Epidermal melanocyte (primary cell): Measurements from ENCODE around the gene SHROOM2.

ENCODE experiments used
- DNase-seq: peaks from one replicate; pipeline ENCODE4 v3.0.0; 2011; ENCODE audit warnings: low spot score; ENCODE audit not compliant: insufficient read length

Gene SHROOM2

GRCh38 chrX:9865804-9866472 is 79.7 kb downstream of the SHROOM2 start:
- no peak for DNase-seq

GRCh38 chrX:9866633-9867032 is 80.4 kb downstream of the SHROOM2 start:
- no peak for DNase-seq

GRCh38 chrX:9867226-9867625 is 81.0 kb downstream of the SHROOM2 start:
- no peak for DNase-seq

- DNase-seq, result no peak
Measured at GRCh38 chrX:9867753-9868152, 81.5 kb downstream of the SHROOM2 start.

- no peak for DNase-seq
Measured at GRCh38 chrX:9871701-9872268, 85.6 kb downstream of the SHROOM2 start.

GRCh38 chrX:9873360-9873759 is 87.1 kb downstream of the SHROOM2 start:
- DNase-seq, result no peak

- DNase-seq, result no peak
Measured at GRCh38 chrX:9873952-9874351, 87.7 kb downstream of the SHROOM2 start.

GRCh38 chrX:9874483-9874882 is 88.3 kb downstream of the SHROOM2 start:
- no peak for DNase-seq

- no peak for DNase-seq
Measured at GRCh38 chrX:9875801-9876200, 89.6 kb downstream of the SHROOM2 start.

- no peak for DNase-seq
Measured at GRCh38 chrX:9876201-9876600, 90.0 kb downstream of the SHROOM2 start.

GRCh38 chrX:9878146-9878820 is 92.1 kb downstream of the SHROOM2 start:
- no peak for DNase-seq

GRCh38 chrX:9880237-9880636 is 94.0 kb downstream of the SHROOM2 start:
- no peak for DNase-seq

GRCh38 chrX:9880870-9881269 is 94.6 kb downstream of the SHROOM2 start:
- DNase-seq, result no peak

- no peak for DNase-seq
Measured at GRCh38 chrX:9882669-9883446, 96.6 kb downstream of the SHROOM2 start.

- DNase-seq, result no peak
Measured at GRCh38 chrX:9884031-9884779, 98.0 kb downstream of the SHROOM2 start.

- peak; percentile 40 for DNase-seq
Measured at GRCh38 chrX:9885150-9885549, 98.9 kb downstream of the SHROOM2 start.

- no peak for DNase-seq
Measured at GRCh38 chrX:9887659-9888297, 101.5 kb downstream of the SHROOM2 start.

- DNase-seq, result no peak
Measured at GRCh38 chrX:9888953-9889470, 102.8 kb downstream of the SHROOM2 start.

- DNase-seq, result no peak
Measured at GRCh38 chrX:9890681-9891091, 104.5 kb downstream of the SHROOM2 start.

GRCh38 chrX:9895225-9895912 is 109.1 kb downstream of the SHROOM2 start:
- DNase-seq, result no peak
